SK-N-MC (cell line): ENCODE measurements around the gene SNRPA.

ENCODE experiments used
- DNase-seq: peaks from one replicate; pipeline ENCODE4 v3.0.0-alpha.2; 2011; ENCODE audit warnings: low read depth, low spot score
- H3K27ac ChIP-seq: fragments of 200-600 bp; sonication (generic); 2 replicates; pipeline ENCODE4 v1.5.1; 2016; ENCODE audit warnings: mixed run types
- H3K36me3 ChIP-seq: fragments of 200-600 bp; sonication (generic); 2 replicates; pipeline ENCODE4 v1.6.1; 2017; ENCODE audit warnings: antibody characterized with exemption, low read length, mixed read lengths; ENCODE audit not compliant: insufficient read depth
- H3K4me3 ChIP-seq: fragments of 200-600 bp; sonication (generic); 2 replicates; pipeline ENCODE4 v1.5.1; 2016
- H3K9ac ChIP-seq: fragments of 200-600 bp; sonication (generic); 2 replicates; pipeline ENCODE4 v1.8.0; 2017; ENCODE audit warnings: mixed run types, mixed read lengths; ENCODE audit not compliant: insufficient read length
- H3K9me3 ChIP-seq: fragments of 200-600 bp; sonication (generic); 2 replicates; pipeline ENCODE4 v1.6.1; 2017; ENCODE audit warnings: low read depth, mild to moderate bottlenecking, antibody characterized with exemption, low read length, moderate library complexity, mixed read lengths
- EZH2 ChIP-seq: fragments of 200-600 bp; sonication (generic); IDR thresholded peaks from one replicate; pipeline ENCODE4 v1.6.1; 2017; ENCODE audit warnings: antibody characterized with exemption
- FOXP2 ChIP-seq: optimal IDR thresholded peaks from 2 replicates; pipeline ENCODE3; 2011; ENCODE audit warnings: mild to moderate bottlenecking, moderate library complexity; ENCODE audit not compliant: insufficient read depth; ENCODE audit errors: extremely low read length, control extremely low read depth
- POLR2AphosphoS5 ChIP-seq: IDR thresholded peaks from 2 replicates; pipeline ENCODE4 v1.6.1; 2012; ENCODE audit warnings: mild to moderate bottlenecking, low read depth, low read length, borderline replicate concordance

SNRPA gene

DNA sequence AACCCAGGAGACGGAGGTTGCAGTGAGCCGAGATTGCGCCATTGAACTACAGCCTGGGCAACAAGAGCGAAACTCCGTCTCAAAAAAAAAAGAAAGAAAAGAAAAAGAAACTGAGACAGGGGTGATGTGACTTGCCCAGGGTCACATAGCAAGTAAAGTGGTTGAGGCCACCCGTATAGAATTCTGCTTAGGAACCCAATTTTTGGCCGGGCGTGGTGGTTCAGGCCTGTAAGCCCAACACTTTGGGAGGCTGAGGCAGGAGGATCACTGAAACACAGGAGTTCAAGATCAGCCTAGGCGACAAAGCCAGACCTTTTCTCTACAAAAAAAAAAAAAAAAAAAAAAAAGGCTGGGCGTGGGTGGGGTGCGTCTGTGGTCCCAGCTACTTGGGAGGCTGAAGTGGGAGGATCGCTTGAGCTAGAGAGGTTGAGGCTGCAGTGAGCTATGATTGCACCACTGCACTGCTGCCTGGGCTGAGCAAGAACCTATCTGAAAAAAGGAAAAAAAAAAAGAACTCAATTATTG lies 1.3 kb downstream of the SNRPA start:
- Histone ChIP-seq H3K9me3 (no peaks in the 10 kb centered on the region), H3K9ac (peak overlapping the region; percentile 97), H3K27ac (no peak overlapping the region; the same call in 1 of the 2 replicates), H3K36me3 (peaks cover 46% of the 10 kb centered on the region), H3K4me3 (peak overlapping the region; percentile 89)
- no peak for DNase-seq
- TF ChIP-seq EZH2, result no peak
- no peak for TF ChIP-seq POLR2AphosphoS5
- no peak for TF ChIP-seq FOXP2

DNA sequence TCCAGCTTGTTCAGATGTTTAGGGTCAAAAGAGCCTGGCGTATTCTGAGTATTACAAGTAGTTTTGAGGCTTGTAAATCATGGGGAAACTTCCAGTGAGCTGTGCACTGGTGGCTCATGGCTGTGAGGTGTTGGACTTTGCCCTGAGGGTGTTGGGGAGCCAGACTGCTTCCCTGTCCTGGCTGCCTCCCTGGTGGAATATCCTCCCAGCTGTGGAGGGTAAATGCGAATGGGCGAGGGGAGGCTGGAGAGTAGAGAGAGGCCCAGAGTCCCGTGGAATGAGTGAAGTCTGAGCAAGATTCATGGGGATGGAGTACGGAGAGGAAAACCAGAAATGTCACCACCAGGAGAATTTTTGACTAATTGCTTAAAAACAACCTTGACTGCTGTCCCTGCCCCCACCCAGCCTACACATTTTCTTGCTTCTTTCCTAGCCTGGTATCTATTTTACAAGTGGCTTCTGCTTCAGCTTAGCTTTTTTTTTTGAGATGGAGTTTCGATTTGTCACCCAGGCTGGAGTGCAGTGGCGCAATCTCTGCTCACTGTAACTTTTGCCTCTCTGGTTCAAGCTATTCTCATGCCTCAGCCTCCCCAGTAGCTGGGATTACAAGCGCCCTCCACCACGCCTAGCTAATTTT lies 3.7 kb downstream of the SNRPA start:
- Histone ChIP-seq H3K27ac (peak overlapping the region; percentile 77), H3K4me3 (peak overlapping the region; percentile 58), H3K36me3 (peaks cover 66% of the 10 kb centered on the region), H3K9ac (peak overlapping the region; percentile 59), H3K9me3 (no peaks in the 10 kb centered on the region)
- TF ChIP-seq EZH2, result no peak
- TF ChIP-seq FOXP2, result no peak
- TF ChIP-seq POLR2AphosphoS5, result no peak
- DNase-seq, result no peak

DNA sequence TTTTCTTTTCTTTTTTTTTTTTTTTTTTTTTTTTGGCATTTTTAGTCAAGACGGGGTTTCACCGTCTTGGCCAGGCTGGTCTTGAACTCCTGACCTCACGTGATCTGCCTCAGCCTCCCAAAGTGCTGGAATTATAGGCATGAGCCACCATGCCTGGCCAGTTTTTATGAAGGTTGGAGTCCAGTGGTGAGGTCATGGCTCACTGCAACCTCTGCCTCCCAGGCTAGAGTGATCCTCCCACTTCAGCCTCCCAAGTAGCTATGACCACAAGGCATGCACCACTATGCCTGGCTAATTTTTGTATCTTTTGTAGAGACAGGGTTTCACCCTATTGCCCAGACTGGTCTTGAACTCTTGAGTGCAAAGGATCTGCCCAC lies 4.2 kb downstream of the SNRPA start:
- Histone ChIP-seq H3K36me3 (peaks cover 71% of the 10 kb centered on the region), H3K9me3 (no peaks in the 10 kb centered on the region), H3K4me3 (peak overlapping the region; percentile 22; the same call in 1 of the 2 replicates), H3K9ac (no peak overlapping the region), H3K27ac (no peak overlapping the region)
- no peak for DNase-seq
- TF ChIP-seq EZH2 (no peak), POLR2AphosphoS5 (no peak), FOXP2 (no peak)

DNA sequence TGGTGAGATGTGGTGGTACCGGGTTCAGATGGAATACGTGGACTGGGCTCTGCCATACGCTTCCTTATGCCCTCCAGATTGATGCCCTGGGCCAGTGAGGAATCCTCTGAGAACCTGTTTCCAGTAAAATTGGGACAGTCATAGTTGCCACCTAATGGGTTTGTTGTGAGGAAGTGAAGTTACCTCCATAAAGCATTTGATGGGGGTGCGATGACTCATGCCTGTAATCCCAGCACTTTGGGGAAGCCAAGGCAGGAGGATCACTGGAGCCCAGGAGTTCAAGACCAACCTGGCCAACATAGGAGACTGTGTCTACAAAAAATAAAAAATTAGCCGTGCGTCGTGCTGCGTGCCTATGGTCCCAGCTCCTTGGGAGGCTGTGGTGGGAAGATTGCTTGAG lies 4.8 kb downstream of the SNRPA start:
- H3K36me3 ChIP-seq, result peaks cover 77% of the 10 kb centered on the region
- no peaks in the 10 kb centered on the region for H3K9me3 ChIP-seq
- DNase-seq, result no peak
- TF ChIP-seq FOXP2 (no peak), EZH2 (no peak), POLR2AphosphoS5 (no peak)
- peak overlapping the region; percentile 22; the same call in 1 of the 2 replicates for H3K4me3 ChIP-seq
- H3K9ac ChIP-seq, result no peak overlapping the region
- no peak overlapping the region for H3K27ac ChIP-seq

DNA sequence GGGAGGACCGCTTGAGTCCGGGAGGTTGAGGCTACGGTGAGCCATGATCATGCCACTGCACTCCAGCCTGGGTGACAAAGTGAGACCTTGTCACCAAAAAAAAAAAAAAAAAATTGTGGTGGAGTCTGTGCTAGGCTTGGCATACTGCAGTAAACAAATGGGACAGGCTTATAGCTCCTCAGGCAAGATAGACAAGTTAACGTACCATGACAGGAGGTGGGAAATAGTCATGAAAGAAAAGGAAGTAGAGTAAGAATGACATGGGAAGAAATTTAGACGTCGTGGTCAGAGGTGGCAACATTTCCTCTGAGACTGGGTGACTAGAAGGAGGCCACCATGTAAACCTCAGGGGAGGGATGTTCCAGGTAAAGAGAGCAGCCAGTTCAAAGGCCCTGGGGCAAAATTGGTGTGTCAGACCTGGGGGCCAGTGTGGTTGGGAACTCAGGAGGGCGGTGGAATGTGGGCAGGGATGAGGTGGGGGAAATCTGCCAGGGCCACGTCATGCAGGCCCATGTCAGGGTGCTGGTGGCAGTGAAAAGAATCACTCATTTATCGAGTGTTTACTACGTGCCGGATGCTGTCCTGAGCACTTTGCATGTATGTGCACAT lies 5.6 kb downstream of the SNRPA start:
- Histone ChIP-seq H3K27ac (no peak overlapping the region), H3K9me3 (no peaks in the 10 kb centered on the region), H3K4me3 (no peak overlapping the region), H3K9ac (no peak overlapping the region), H3K36me3 (peaks cover 84% of the 10 kb centered on the region)
- no peak for DNase-seq
- TF ChIP-seq POLR2AphosphoS5 (no peak), FOXP2 (no peak), EZH2 (no peak)

DNA sequence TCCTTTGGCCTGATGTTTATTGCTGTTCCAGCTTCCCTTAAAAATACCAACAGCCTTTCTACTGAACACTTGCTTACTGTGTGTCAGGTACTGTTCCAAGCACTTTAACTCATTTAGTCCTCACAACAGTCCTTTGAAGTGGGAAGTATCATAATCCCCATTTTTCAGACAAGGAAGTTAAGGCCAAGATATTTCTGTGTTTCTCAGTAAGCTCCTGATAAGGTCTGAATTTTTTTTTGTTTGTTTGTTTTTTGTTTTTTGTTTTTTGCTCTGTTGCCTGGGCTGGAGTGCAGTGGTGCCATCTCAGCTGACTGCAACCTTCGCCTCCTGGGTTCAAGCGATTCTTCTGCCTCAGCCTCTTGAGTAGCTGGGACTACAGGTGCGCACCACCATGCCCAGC lies 7.5 kb downstream of the SNRPA start:
- H3K9me3 ChIP-seq, result no peaks in the 10 kb centered on the region
- no peak overlapping the region for H3K9ac ChIP-seq
- DNase-seq, result no peak
- H3K27ac ChIP-seq, result no peak overlapping the region
- TF ChIP-seq POLR2AphosphoS5 (no peak), EZH2 (no peak), FOXP2 (no peak)
- peaks cover 91% of the 10 kb centered on the region for H3K36me3 ChIP-seq
- no peak overlapping the region for H3K4me3 ChIP-seq

DNA sequence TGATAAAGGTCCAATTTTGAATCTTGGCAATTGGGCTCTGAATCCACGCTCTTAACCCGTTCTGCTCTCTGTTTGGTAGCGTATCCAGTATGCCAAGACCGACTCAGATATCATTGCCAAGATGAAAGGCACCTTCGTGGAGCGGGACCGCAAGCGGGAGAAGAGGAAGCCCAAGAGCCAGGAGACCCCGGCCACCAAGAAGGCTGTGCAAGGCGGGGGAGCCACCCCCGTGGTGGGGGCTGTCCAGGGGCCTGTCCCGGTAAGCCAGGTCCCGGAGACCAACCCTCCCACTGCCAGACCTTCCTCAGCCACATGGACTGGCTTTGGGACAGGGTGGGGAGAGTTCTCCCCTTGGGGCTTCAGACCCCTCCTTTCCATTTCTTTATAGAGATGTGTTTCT lies 8.3 kb downstream of the SNRPA start:
- no peak for DNase-seq
- TF ChIP-seq FOXP2 (no peak), POLR2AphosphoS5 (no peak), EZH2 (no peak)
- H3K9me3 ChIP-seq, result no peaks in the 10 kb centered on the region
- H3K9ac ChIP-seq, result no peak overlapping the region
- H3K36me3 ChIP-seq, result peaks cover 95% of the 10 kb centered on the region
- no peak overlapping the region for H3K27ac ChIP-seq
- H3K4me3 ChIP-seq, result no peak overlapping the region

DNA sequence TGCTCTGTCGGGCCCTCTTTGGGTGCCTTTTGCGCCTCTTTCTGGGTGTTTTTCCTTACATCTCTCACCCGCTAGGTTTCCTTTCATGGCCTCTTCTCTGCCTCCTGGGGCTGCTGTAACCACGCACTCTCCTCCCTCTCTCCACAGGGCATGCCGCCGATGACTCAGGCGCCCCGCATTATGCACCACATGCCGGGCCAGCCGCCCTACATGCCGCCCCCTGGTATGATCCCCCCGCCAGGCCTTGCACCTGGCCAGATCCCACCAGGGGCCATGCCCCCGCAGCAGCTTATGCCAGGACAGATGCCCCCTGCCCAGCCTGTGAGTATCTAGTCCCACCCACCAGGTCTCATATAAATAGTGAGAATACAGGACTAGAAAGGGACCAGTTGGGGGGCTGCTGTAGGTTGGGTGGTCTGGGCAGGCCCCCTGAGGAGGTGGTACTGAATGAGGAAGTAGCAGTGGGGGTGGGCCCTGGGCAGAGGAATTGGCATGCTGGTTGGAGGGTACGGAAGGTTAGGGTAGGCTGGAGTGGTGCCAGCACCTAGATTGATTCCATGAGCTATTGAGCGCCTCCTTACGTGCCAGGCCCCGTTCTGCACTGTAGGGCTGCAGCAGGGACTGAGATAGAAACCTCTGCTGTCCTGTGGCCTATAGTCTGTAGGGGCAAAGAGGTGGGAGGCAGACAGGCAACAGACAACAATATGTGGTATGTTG lies 11.9 kb downstream of the SNRPA start:
- TF ChIP-seq FOXP2, result no peak
- no peak for TF ChIP-seq POLR2AphosphoS5
- no peak for TF ChIP-seq EZH2
- H3K36me3 ChIP-seq, result peaks cover 86% of the 10 kb centered on the region
- H3K9me3 ChIP-seq, result no peaks in the 10 kb centered on the region
- H3K4me3 ChIP-seq, result no peak overlapping the region
- no peak overlapping the region for H3K9ac ChIP-seq
- no peak overlapping the region for H3K27ac ChIP-seq
- no peak for DNase-seq

DNA sequence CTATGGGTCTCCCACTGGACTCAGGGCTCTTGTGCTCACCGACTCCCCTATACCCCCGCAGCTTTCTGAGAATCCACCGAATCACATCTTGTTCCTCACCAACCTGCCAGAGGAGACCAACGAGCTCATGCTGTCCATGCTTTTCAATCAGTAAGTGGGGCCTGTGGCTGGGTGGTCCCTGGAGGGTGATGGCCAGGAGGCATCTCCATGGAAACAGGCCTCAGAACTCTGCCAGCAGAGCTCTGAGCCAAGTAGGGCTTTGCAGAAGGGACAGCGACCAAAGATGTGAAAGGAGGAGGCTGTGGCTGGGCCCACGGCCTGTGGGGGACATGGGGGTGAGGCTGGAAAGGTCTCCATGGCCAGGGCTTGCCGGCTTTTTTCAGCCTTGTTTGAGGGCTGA lies 12.5 kb downstream of the SNRPA start:
- H3K4me3 ChIP-seq, result no peak overlapping the region
- no peak overlapping the region for H3K27ac ChIP-seq
- H3K36me3 ChIP-seq, result peaks cover 80% of the 10 kb centered on the region
- DNase-seq, result no peak
- no peak overlapping the region for H3K9ac ChIP-seq
- H3K9me3 ChIP-seq, result no peaks in the 10 kb centered on the region
- TF ChIP-seq FOXP2 (no peak), EZH2 (no peak), POLR2AphosphoS5 (no peak)
